Right renal pelvis (tissue), 4 donors: ENCODE measurements around the gene LRRC14B. TPM values are rescaled to one million over a fixed set of nuclear protein-coding genes. Genes with fewer than 3 reads are reported as not detected.
A peak's percentile ranks its signal among the peaks of the same experiment; 100 is the strongest.

Experiments used
- DNase-seq, 4 donors: peaks; one replicate each; pipeline ENCODE4 v3.0.0-alpha.2; 2013; ENCODE audit warnings: low read depth in 4 of 4, low spot score in 3 of 4, missing footprints in 1 of 4
- polyA plus RNA-seq, 4 donors: library from polyadenylated mRNA; unstranded; fragments of 120-200 nt; gene quantifications; one replicate each; pipeline ENCODE4 v1.2.1, GENCODE V29; 2013; ENCODE audit not compliant: insufficient read length in 4 of 4

The LRRC14B gene
- polyA plus RNA-seq, 4 donors: 0.16 TPM; not detected in 3

DNA sequence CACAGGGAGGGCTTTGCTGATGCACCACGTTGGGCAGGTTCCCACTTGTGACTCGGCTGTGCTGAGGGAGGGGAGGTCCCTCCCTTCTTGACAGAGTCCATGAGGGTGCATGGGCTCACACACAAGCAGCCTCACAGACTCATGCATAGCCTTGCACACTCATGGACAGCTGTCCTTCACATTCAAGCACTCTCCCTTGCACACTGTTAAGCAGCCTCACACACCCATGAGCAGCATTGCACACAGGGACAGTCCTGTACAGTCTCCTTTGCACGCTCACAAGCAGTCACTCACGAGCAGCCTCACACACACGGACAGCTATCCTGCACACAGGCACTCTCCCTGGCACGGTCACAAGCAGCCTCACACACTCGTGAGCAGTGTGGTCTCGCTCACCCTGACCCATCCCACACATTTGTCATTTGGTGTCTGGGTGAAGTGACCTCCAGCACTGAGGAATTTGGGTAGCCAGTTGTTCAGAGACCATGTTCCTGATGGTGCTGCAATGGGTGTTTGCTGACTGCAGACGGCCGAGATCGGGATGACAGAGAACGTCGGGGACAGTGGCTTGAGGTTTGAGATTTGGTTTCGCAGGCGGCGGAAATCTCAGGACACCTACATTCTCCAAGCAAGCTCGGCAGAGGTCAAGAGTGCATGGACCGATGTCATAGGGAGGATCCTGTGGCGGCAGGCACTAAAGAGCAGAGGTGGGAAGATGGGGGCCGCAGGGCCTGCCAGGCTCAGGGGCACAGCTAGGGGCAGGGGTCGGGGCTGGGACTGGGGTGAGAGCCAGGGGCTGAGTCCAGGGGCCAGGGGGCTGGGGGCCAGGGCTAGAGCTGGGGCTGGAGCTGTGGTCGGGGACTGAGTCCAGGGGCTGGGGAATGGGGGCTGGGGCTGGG is 17.7 kb upstream of the LRRC14B start:
- DNase-seq: no peak

DNA sequence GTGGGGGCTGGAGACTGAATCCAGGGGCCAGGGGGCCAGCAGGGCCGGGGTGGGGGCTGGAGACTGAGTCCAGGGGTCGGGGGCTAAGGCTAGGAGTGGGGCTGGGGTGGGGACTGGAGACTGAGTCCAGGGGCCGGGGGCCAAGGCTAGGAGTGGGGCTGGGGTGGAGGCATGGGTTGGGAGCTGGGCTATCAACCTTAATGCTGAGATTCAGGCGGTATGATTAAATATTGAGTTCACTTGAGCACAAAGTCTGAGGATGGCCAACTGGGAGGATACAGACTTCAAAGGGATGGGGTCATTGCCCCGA is 17.0 kb upstream of the LRRC14B start:
- no peak for DNase-seq

GRCh38 chr5:174876-175465 is 16.3 kb upstream of the LRRC14B start:
- no peak for DNase-seq

- DNase-seq: no peak
Measured at GRCh38 chr5:176296-176823, 14.9 kb upstream of the LRRC14B start.

DNA sequence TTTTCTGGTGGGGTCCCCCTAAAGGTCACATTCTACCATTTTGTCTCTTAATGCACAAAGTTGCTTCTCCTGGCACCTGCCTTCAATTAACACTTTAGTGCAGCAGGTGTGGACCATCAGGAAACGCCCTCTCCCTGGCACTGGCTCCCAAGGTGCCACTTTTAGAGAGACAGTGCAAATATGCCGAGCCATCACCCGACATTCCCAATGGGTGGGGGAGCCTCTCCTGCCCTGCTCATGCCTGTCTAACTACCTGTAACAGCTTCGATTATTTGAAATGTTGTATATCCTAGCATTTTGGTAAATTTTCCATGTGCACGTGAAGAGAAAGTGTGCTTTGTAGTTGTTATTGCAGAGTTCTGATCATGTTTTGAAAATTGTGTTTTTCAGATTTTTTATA is 13.2 kb upstream of the LRRC14B start:
- no peak for DNase-seq

DNA sequence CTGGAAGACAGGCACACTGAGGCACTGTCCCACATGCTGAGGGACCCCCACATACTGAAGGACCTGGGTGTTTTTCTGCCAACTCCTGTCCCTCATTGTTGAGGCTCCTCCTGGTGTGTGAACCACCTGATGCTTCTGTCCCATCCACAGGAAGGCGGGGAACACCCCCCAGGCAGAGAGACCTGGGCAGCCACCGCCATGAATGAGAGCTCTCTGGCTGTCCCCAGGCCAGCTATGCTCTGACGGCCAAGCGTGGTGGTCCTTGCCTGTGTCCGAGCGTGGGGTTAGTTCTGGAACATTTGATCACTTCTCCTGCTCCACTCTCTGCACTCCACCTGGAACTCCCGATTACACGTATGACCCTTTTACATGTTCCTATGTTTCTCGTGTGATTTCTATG is 11.9 kb upstream of the LRRC14B start:
- no peak for DNase-seq

GRCh38 chr5:180286-180918 is 10.9 kb upstream of the LRRC14B start:
- DNase-seq: no peak

- no peak for DNase-seq
Measured at GRCh38 chr5:181160-181559, 10.1 kb upstream of the LRRC14B start.

GRCh38 chr5:181566-181965 is 9.7 kb upstream of the LRRC14B start:
- DNase-seq: no peak

DNA sequence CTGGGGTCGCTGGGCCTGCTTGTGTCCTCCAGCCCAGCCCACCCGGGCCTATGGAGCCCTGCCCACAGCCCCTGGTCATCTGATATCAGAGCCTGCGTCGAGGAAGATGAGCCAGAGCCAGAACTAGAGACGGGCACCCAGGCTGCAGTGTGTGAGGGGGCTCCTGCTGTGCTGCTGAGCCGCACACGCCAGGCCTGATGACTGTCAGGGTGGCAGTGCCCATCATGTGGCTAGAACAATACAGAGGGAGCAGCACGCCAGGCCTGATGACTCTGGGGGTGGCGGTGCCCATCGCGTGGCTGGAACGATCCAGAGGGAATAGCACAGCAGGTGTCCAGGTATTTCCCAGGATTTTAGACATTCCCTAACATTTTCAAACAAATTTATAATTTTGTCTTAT is 9.2 kb upstream of the LRRC14B start:
- no peak for DNase-seq

DNA sequence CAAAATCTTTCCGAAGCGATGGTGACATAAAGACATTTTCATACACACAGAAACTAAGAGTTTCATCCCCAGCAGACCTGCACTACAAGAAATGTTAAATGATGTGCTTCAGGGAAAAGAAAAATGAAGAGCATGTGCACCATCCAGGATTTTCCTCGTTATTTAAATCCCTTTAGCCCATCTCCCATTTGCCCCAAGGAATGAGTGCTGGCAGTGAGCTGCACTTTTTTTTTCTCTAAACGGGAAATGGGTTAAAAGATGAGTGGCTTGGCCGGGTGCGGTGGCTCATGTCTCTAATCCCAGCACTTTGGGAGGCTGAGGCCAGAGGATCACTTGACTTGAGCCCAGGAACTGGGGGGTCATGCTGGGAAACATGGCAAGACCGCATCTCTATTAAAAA is 6.8 kb upstream of the LRRC14B start:
- DNase-seq: no peak

DNA sequence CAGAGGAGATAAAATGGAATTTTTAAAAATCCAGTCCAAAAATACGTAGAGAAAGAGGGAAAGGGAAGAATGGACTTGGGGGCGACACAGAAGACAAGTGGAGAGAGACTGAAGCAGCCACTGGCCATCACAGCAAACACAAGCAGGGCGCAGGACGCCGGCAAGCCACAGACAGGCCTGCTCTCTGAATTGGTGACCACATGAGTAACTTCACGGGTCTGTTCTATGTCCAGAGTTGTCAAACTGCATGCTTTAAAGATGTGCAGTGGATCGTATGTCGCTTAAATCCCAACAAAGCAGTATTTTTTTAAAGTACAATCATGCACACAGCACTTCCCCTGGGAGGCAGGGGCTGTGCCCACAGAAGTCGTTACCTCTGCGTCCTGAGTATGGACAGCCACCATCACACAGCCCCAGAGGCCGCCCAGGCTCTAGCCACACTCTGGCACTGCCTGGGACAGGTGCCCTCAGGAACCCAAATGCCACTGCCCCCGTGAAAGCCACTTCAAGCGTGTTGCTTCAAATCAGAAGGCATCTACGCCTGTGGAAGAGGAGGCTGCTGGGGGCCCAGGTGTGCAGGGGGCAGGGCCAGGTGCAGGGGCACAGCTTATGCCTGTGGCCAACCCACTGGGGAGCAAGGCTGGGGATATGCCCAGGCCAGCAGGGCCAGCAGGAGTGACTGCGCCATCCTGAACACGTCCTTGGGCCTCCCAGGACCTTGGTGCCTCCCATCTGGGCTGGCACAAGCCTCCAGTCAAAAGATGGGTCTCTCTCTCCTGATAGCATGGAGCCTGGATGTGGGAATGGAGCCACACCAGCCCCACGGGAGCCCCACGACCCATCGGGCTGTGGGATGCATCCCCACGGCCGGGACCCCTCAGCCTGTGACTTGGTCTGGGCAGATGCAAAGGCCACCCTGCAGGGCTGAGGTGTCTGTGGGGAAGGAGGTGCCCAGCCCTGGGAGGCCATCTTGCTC is 5.9 kb upstream of the LRRC14B start:
- DNase-seq: no peak

- DNase-seq: no peak
Measured at GRCh38 chr5:186091-187041, 4.9 kb upstream of the LRRC14B start.

GRCh38 chr5:187042-187431 is 4.3 kb upstream of the LRRC14B start:
- DNase-seq: no peak

DNA sequence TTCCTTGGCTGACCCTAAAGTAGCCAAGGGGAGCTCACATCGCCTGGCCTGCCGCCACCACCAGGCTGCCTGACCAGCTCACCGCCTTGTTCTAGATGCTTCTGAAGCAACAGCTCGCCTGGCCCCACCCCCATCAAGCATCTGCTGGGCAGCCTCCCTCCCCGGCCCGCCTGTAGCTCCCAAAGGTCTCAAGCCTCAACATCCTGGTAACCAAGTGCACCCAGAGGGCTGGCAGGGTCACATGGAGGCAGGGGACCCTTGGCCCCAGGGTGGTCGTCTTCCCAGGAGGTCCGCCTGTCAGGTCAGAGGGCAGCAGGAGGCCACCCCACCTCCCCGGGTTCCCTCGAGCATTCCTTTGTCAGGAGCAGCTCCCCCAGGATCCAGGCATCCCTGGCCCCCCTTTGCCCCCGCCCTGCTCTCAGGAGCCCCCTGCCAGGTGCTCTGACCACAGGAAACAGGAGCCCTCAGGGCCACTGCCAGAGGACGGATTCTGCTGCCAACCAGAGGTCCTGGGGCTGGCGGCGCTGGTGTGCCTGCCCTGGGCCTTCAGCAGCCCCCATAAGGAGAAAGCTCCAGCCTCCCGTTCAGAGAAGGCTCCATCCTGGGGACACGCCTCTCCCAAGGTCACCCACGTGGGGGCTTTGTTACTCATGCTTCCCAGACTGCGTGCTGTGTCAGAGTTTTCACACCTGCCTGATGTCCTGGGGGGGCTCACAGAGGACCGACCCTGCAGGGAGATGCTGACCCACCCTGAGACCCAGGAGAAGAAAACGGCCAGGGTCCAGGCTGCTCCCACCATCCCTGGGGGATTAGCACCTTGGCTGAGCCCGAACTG is 3.5 kb upstream of the LRRC14B start:
- no peak for DNase-seq

- DNase-seq: peak; percentile 71 to 79 (median 77)
Measured at GRCh38 chr5:188488-189481, 2.5 kb upstream of the LRRC14B start.

- DNase-seq: no peak
Measured at GRCh38 chr5:189486-189885, 1.8 kb upstream of the LRRC14B start.
